ENCODE measurements around the gene CIAO2B. TPM values are rescaled to one million over a fixed set of nuclear protein-coding genes. Genes with fewer than 3 reads are reported as not detected.

Gene CIAO2B
- total RNA-seq, 2 donors from 2014 or later = 153 to 167 TPM

DNA sequence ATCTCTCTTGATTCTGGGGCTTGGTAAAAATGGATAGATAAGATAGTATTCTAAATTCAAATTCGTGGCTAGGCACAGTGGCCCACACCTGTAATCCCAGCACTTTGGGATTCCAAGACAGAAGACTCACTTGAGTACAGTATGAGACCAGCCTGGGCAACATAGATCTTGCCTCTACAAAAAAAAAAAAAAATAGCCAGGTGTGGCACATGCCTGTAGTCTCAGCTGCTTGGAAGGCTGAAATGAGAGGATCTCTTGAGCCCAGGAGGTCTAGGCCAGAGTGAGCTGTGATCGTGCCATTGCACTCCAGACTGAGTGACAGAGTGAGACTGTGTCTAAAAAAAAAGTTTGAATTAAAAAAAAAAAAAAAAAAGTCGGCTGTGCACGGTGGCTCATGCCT lies 44.6 kb downstream of the CIAO2B start:
- Mint-ChIP-seq H3K9me3 (no peaks in the 10 kb centered on the region), H3K27me3 (no peaks in the 10 kb centered on the region), H3K4me3 (no peak overlapping the region), H3K36me3 (ENCODE audit: low read depth) (peaks cover 78% of the 10 kb centered on the region), H3K4me1 (peaks cover 26% of the 10 kb centered on the region), H3K27ac (no peak overlapping the region)
- ATAC-seq (replicated peaks) = no peak

DNA sequence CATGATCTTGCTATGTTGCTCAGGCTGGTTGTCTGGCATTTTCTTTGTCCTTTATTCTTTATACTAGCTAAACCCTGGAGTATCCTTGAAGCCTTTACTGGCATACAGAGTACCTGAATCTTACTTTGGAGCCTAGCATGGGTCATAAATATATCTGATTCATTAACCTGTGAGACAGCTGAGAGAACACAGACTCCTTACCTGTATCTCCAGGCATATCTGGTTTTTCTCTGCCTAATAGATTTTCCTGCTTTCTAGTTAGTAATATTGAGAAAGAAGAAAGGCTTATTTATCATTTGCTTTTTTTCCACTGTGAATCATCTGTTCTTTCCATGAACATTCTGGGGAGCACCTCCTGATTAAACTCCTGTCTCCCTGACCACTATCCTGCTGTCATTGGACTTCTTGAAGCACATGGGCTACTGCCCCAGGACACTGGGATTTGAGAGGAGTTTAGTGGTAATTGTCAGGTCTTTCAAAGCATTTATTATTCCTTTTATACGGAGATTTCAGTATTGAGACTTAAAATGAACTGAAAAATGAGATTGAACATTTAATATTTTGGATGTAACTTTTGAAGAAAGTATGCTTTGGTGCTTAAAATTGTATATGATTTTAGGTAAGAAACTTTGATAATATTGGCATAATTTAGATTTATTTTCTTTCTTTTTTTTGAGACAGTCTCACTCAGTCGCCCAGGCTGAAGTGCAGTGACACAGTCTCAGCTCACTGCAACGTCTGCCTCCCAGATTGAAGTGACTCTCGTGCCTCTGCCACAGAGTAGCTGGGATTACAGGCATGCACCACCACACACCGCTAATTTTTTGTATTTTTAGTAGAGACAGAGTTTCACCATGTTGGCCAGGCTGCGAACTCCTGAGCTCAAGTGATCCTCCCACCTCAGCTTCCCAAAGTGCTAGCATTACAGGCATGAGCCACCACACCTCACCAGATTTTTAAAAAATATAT lies 45.3 kb downstream of the CIAO2B start:
- peaks cover 85% of the 10 kb centered on the region for H3K36me3 Mint-ChIP-seq (ENCODE audit: low read depth)
- no peaks in the 10 kb centered on the region for H3K9me3 Mint-ChIP-seq
- H3K27ac Mint-ChIP-seq = peak overlapping the region; percentile 82
- peak; percentile 60 for ATAC-seq (replicated peaks)
- H3K27me3 Mint-ChIP-seq = no peaks in the 10 kb centered on the region
- H3K4me3 Mint-ChIP-seq = peak overlapping the region; percentile 51
- peaks cover 26% of the 10 kb centered on the region for H3K4me1 Mint-ChIP-seq

DNA sequence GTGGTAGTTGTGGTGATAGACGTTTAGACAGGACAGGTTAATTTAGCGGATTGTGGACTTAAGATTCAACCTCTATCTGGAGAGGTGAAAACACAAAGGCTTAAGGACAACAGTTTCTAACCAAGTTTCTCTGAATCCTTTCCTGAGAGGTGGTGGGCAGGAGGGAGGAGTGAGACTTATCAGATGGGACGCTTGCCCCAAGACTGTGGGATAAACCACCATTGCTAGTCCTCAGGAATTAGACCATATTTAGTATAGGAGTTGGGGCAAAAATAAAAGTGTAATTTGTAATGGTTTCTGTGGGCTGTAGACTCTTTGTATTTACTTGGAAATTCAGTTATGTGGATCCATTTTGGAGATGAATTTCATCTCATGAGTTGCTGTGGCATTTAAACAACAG lies 47.3 kb downstream of the CIAO2B start:
- peaks cover 21% of the 10 kb centered on the region for H3K4me1 Mint-ChIP-seq
- peak overlapping the region; percentile 39 for H3K4me3 Mint-ChIP-seq
- no peak overlapping the region for H3K27ac Mint-ChIP-seq
- H3K27me3 Mint-ChIP-seq = no peaks in the 10 kb centered on the region
- ATAC-seq (replicated peaks) = no peak
- H3K36me3 Mint-ChIP-seq (ENCODE audit: low read depth) = peaks cover 93% of the 10 kb centered on the region
- no peaks in the 10 kb centered on the region for H3K9me3 Mint-ChIP-seq

DNA sequence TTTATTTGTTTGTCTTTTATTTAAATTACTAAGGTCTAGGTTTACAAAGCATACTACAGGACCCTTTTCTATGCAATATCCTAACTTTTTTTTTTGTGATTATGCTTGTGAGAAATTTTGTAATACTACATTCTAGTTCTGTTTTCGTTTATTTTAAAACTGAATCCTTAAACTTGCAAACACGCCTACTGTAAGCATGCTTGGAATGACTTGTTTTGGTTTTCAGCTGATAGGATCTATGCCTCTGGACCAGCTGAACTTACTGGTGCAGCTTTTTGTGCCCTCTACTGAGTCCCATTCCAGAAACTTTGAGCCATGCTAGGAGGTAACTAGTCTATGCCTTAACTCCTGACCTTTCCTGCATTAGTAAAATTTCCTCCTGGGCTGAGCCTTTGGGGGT lies 47.9 kb downstream of the CIAO2B start:
- H3K27ac Mint-ChIP-seq = no peak overlapping the region
- peaks cover 94% of the 10 kb centered on the region for H3K36me3 Mint-ChIP-seq (ENCODE audit: low read depth)
- no peaks in the 10 kb centered on the region for H3K9me3 Mint-ChIP-seq
- H3K27me3 Mint-ChIP-seq = no peaks in the 10 kb centered on the region
- no peak for ATAC-seq (replicated peaks)
- H3K4me1 Mint-ChIP-seq = peaks cover 21% of the 10 kb centered on the region
- H3K4me3 Mint-ChIP-seq = peak overlapping the region; percentile 39

GRCh38 chr16:66885491-66885890 lies 48.7 kb downstream of the CIAO2B start:
- H3K9me3 Mint-ChIP-seq = no peaks in the 10 kb centered on the region

DNA sequence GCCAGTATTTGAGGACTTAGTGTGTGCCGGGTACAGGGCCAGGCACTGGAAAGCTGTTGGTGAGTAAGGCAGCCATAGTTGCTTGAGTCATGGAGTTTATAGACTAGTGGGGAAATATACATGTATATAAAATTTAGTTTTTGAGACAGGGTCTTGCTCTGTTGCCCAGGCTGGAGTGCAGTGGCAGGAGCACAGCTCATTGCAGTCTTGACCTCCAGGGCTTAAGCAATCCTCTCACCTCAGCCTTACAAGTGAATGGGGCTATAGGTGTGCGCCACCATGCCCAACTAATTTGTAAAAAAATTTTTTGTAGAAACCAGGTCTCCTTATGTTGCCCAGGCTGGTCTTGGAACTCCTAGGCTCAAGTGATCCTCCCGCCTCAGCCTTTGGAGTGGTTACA lies 51.5 kb downstream of the CIAO2B start:
- ATAC-seq (replicated peaks) = no peak
- no peaks in the 10 kb centered on the region for H3K27me3 Mint-ChIP-seq
- H3K4me3 Mint-ChIP-seq = peak overlapping the region; percentile 87
- H3K9me3 Mint-ChIP-seq = no peaks in the 10 kb centered on the region
- H3K36me3 Mint-ChIP-seq (ENCODE audit: low read depth) = peaks cover 79% of the 10 kb centered on the region
- H3K4me1 Mint-ChIP-seq = peaks cover 28% of the 10 kb centered on the region
- no peak overlapping the region for H3K27ac Mint-ChIP-seq

More at GRCh38 chr16:66885491-66885890, 48.7 kb downstream of the CIAO2B start:
- Mint-ChIP-seq H3K4me1 (peaks cover 21% of the 10 kb centered on the region), H3K27me3 (no peaks in the 10 kb centered on the region), H3K36me3 (ENCODE audit: low read depth) (peaks cover 88% of the 10 kb centered on the region), H3K4me3 (peak overlapping the region; percentile 39), H3K27ac (no peak overlapping the region)
- ATAC-seq (replicated peaks) = no peak

Other genes starting within 250 kb of the CIAO2B start
- gene CMTM4, start 237.7 kb downstream of the CIAO2B start, total RNA-seq = 1 to 10 TPM; 2.0 to 3.2 TPM
- 10 to 100 TPM; 61.0 to 67.3 TPM for gene DYNC1LI2, start 182.8 kb downstream of the CIAO2B start, total RNA-seq
- gene TERB1, start 132.8 kb downstream of the CIAO2B start, total RNA-seq = under 1 TPM; 0.13 to 0.34 TPM
- gene NAE1, start 103.4 kb downstream of the CIAO2B start, total RNA-seq = 100 to 1,000 TPM in 1 of 2 donors, 10 to 100 TPM in 1; 86.7 to 110 TPM
- gene CA7, start 90.0 kb downstream of the CIAO2B start, total RNA-seq = not detected
- gene PDP2, start 53.9 kb downstream of the CIAO2B start, total RNA-seq = 10 to 100 TPM; 33.5 to 76.6 TPM
- gene CDH16, start 15.5 kb downstream of the CIAO2B start, total RNA-seq = not detected
- gene RRAD, start 8.9 kb downstream of the CIAO2B start, total RNA-seq = 1 to 10 TPM; 2.1 to 6.5 TPM
- 10 to 100 TPM; 31.2 to 31.5 TPM for gene CES2, start 1.1 kb upstream of the CIAO2B start, total RNA-seq
- gene CES3, start 26.9 kb upstream of the CIAO2B start, total RNA-seq = 1 to 10 TPM; 2.6 to 4.2 TPM
- 10 to 100 TPM; 18.3 to 43.5 TPM for gene CES4A, start 54.2 kb upstream of the CIAO2B start, total RNA-seq
- gene CBFB, start 94.7 kb upstream of the CIAO2B start, total RNA-seq = 100 to 1,000 TPM; 115 to 214 TPM
- 10 to 100 TPM; 14.8 to 18.0 TPM for gene PHAF1, start 175.5 kb upstream of the CIAO2B start, total RNA-seq
- gene B3GNT9, start 216.6 kb upstream of the CIAO2B start, total RNA-seq = 10 to 100 TPM in 1 of 2 donors, 1 to 10 TPM in 1; 8.3 to 12.3 TPM
- gene TRADD, start 225.5 kb upstream of the CIAO2B start, total RNA-seq = 10 to 100 TPM; 36.3 to 65.9 TPM
- 100 to 1,000 TPM in 1 of 2 donors, 10 to 100 TPM in 1; 33.1 to 108 TPM for gene FBXL8, start 225.6 kb upstream of the CIAO2B start, total RNA-seq
- 100 to 1,000 TPM in 1 of 2 donors, 10 to 100 TPM in 1; 71.3 to 325 TPM for gene HSF4, start 230.3 kb upstream of the CIAO2B start, total RNA-seq
- gene NOL3, start 236.1 kb upstream of the CIAO2B start, total RNA-seq = 100 to 1,000 TPM in 1 of 2 donors, 10 to 100 TPM in 1; 30.0 to 194 TPM
- gene MATCAP1, start 249.6 kb upstream of the CIAO2B start, total RNA-seq = 100 to 1,000 TPM in 1 of 2 donors, 10 to 100 TPM in 1; 47.0 to 118 TPM